COLO668 (cell line): ENCODE results near the gene PSME1.

Experiments
- DNase-seq: peaks from one replicate; lab custom pipeline; 2025; ENCODE audit not compliant: unreplicated experiment; lab: John Stamatoyannopoulos, UW

Gene PSME1

DNA sequence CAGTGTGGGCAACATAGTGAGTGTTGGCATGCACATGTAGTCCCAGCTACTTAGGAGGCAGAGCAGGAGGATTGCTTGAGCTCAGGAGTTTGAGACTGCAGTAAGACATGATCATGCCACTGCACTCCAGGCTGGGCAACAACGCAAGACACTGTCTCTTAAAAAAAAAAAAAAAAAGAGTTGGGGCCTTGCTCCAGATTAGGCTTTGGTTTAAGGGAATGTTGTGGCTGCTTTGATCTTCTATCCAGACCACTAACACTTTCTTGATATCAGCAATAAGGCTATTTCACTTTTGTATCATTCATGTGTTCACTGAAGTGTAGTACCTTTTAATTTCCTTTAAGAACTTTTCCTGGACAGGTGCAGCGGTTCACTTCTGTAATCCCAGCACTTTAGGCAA, 8.3 kb upstream of the PSME1 start:
- no peak for DNase-seq

DNA sequence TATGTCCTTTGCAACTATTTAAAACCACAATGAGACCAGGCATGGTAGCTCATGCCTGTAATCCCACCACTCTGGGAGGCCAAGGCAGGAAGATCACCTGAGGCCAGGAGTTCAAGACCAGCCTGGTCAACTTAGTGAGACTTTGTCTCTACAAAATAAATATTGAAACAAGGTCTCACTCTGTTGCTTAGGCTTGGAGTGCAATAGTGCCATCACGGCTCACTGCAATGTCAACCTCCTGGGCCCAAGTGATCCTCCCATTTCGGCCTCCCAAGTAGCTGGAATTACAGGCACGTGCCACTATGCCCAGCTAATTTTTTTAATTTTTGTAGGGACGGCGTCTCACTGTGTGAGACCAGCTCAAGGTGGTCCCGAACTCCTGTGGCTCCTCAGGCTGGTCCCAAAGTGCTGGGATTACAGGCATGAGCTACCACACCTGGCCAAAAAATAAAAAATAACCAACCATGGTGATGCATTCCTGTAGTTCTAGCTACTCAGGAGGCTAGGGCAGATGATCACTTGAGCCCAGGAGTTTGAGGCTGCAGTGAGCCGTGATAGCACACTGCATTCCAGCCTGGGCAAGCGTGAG, 6.5 kb upstream of the PSME1 start:
- DNase-seq, result no peak

DNA sequence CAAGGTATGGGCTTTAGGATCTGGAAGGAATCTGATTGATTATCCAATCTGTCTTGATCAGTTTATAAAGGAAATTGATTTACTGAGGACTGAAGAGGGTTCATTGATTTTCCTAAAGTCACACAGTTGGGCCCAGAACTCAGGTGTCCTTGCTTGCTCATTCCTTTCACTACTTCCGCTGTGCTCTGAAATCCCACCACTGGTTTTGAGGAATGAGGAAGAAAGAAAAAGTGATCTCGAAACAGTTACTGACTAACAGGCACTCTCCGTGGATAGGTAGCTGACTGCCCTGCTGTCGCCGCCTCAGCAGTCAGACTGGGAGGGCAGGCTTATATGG, 5.6 kb upstream of the PSME1 start, which contains the start of gene FITM1:
Gene FITM1, plus strand, starts transcription at position 280 of the 337 bp plus-strand sequence. CDS start 905 bp downstream, outside the sequence.
- no peak for DNase-seq

GRCh38 chr14:24130717-24131548, 5.1 kb upstream of the PSME1 start:
- no peak for DNase-seq

GRCh38 chr14:24131549-24131966, 4.4 kb upstream of the PSME1 start:
- DNase-seq, result no peak

DNA sequence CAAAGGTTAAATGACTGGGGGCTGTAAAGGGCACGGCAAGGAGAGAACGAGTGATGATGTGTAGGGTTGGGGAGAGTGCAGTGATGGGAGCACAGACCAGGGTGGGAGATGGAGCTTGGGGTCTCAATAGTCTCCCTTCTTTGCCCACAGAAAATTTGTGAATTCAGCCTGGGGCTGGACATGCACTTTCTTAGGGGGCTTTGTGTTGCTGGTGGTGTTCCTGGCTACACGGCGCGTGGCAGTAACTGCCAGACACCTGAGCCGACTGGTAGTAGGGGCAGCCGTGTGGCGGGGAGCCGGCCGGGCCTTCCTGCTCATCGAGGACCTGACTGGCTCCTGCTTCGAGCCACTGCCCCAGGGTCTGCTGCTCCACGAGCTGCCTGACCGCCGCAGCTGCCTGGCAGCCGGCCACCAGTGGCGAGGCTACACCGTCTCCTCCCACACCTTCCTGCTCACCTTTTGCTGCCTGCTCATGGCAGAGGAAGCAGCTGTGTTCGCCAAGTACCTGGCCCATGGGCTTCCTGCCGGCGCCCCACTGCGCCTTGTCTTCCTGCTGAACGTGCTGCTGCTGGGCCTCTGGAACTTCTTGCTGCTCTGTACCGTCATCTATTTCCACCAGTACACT, 3.8 kb upstream of the PSME1 start:
- peak; percentile 77 for DNase-seq

- DNase-seq, result no peak
These were observed 3.0 kb upstream of the PSME1 start for GRCh38 chr14:24132976-24133375.

GRCh38 chr14:24133735-24134134, 2.3 kb upstream of the PSME1 start:
- DNase-seq, result no peak

DNA sequence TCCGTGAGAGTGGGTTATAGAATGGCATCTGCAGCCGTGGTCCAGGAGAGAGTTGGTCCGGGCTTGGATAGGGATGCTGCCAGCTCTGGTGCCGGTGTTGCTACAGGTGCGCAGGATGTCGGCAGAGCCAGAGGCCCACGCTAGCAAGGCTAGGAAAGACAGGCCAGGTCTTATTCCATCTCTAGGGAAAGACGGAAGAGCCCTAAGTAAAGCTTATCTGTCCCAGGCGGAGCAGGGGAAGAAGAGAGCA, 485 bp upstream of the PSME1 start:
- no peak for DNase-seq

- DNase-seq, result peak; percentile 25
These were observed 912 bp downstream of the PSME1 start for GRCh38 chr14:24136684-24137528.

GRCh38 chr14:24137529-24138395, 1.8 kb downstream of the PSME1 start:
- no peak for DNase-seq

GRCh38 chr14:24138396-24139271, 2.6 kb downstream of the PSME1 start:
- no peak for DNase-seq

DNA sequence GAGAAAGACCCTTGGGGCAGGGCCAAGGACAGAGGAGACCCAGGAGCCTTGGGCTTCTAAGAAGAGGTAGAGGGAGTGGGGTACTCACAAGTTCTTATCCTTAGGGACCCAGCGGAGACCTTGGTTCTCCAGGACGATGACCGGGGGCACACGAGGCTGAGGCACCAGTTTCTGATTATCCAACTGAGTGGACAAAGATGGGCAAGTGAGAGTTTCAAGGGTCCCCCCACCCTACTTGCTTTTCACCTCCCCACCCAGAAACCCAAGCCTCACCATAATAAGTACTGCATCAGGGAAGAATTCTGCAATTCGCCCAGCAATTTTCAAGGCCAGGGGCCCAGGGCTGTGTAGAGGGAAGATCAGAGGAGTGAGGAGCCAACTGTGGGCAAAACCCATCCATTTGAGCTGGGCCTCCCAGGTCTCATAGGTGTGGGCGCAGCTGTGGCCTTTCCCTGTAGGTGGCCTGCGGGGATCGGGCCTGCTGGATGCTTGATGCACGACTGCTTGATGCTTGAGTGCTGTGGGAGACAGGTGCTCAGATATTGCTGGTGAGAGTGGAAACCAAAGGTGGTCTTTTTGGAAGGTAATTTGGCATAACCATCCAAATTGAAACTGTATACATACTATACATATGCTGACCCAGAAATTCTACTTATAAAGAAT, 3.4 kb downstream of the PSME1 start:
- peak; percentile 67 for DNase-seq

- DNase-seq, result peak; percentile 100
These were observed 5.3 kb downstream of the PSME1 start, which contains the start of gene EMC9 for GRCh38 chr14:24141097-24141880. EMC9 (minus strand) TSS chr14:24141591; CDS start chr14:24141304, 287 bp downstream.

DNA sequence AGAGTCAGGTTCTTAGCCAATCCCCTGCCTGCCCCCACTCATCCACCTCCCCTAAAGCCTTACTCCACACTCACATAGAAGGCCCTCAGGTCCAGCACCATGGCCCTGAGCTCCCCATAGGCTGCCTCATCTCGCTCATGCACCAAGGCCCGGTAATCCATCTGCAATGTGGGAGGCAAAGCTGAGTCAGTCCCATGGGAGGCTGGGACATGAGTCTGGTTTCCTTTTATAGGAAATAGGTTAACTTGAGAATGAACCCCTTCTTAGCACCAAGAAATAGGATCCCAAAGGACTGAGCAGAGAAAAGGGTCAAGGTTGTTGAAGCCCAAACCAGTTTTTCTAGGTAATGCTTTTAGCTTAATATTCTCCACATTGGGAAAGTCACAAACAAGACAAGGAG, 7.5 kb downstream of the PSME1 start:
- DNase-seq, result no peak

DNA sequence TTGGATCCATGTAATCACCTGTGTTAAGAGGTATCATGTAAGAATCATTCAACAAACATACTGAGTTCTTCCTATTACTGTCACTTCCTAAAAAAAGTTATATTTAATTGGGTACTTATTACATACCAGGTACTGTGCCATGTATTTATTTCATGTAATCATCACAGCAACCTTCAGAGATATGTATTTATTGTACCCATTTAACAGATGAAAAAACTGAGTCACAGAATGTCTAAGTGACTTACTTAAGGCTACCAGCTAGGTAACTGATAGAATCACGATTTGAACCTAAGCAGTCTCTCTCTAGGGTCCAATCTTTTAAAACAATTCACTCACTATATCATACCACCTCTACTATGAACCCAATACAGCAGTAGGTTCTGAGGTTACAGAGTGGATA, 8.5 kb downstream of the PSME1 start:
- no peak for DNase-seq

DNA sequence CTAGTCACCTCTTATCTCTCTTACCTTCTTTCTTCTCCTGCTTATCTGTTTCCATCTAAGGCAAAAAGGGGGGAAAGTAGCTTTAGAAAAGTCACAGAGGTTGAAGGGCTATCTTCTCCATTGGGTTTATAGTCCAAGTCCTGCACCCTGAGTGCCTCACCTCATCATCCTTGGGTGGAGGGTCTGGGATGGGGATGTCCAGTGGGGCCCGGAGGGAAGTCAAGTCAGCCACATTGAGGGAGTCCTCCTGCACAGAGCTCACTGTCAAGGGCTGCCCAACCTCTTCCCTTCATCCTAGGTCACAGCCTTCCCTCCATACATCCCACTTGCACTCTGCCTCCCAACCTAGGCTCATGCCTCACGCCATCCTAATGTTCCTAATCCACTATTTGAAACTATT, 9.2 kb downstream of the PSME1 start:
- no peak for DNase-seq
